Uterus (tissue), 2 donors: ENCODE measurements around the gene UBE2D1.

Experiments
- CTCF ChIP-seq, 4 experiments: fragments of 200-600 bp in 2 of 4; fragments of 450-650 bp in 2 of 4; sonication (generic) in 2 of 4; IDR thresholded peaks; one replicate each; pipeline ENCODE4 v1.5.1; 2016 to 2019; ENCODE audit warnings: antibody characterized with exemption in 4 of 4, mild to moderate bottlenecking in 2 of 4, moderate library complexity in 1 of 4
- POLR2A ChIP-seq, 2 donors: fragments of 450-650 bp; IDR thresholded peaks; one replicate each; pipeline ENCODE4 v1.6.1; 2016; ENCODE audit warnings: antibody characterized with exemption in 2 of 2, mild to moderate bottlenecking in 1 of 2, moderate library complexity in 1 of 2

- TF ChIP-seq CTCF (IDR thresholded peaks at IDR 0.05) (no peak), POLR2A (IDR thresholded peaks at IDR 0.05) (no peak)
Measured at GRCh38 chr10:58359541-58359940, 24.7 kb downstream of the UBE2D1 start.
